Loucy (cell line): ENCODE results near the gene F13A1.

Experiments
- H2AFZ ChIP-seq: fragments of 200-600 bp; sonication (generic); 2 replicates; pipeline ENCODE4 v1.6.0; 2016; ENCODE audit warnings: antibody characterized with exemption, mild to moderate bottlenecking, low read length, moderate library complexity
- H3F3A ChIP-seq: fragments of 200-600 bp; 2 replicates; pipeline ENCODE4 v1.6.0; 2016; ENCODE audit warnings: antibody characterized with exemption, low read depth, mild to moderate bottlenecking
- H3K27me3 ChIP-seq: fragments of 200-600 bp; sonication (generic); 2 replicates; pipeline ENCODE4 v1.6.1; 2014; ENCODE audit warnings: low read length, mild to moderate bottlenecking; ENCODE audit not compliant: insufficient read depth, poor library complexity, severe bottlenecking
- H3K36me3 ChIP-seq: fragments of 200-600 bp; sonication (generic); 2 replicates; pipeline ENCODE4 v1.6.1; 2016; ENCODE audit warnings: low read length; ENCODE audit not compliant: insufficient read depth
- H3K4me1 ChIP-seq: fragments of 200-600 bp; sonication (generic); 2 replicates; pipeline ENCODE4 v1.5.1; 2014; ENCODE audit warnings: low read length, mild to moderate bottlenecking; ENCODE audit not compliant: insufficient read depth, poor library complexity, severe bottlenecking
- H3K4me2 ChIP-seq: fragments of 200-600 bp; sonication (generic); 2 replicates; pipeline ENCODE4 v1.6.0; 2014; ENCODE audit warnings: antibody characterized with exemption, low read length, low read depth, mild to moderate bottlenecking; ENCODE audit not compliant: poor library complexity, severe bottlenecking
- H3K4me3 ChIP-seq: fragments of 200-600 bp; sonication (generic); 2 replicates; pipeline ENCODE4 v1.5.1; 2014; ENCODE audit warnings: low read length, mild to moderate bottlenecking, mixed read lengths; ENCODE audit not compliant: poor library complexity, severe bottlenecking
- H3K79me2 ChIP-seq: fragments of 200-600 bp; sonication (generic); 2 replicates; pipeline ENCODE4 v1.6.1; 2014; ENCODE audit warnings: low read length; ENCODE audit not compliant: insufficient read depth
- H3K9ac ChIP-seq: fragments of 200-600 bp; sonication (generic); 2 replicates; pipeline ENCODE4 v1.6.0; 2014; ENCODE audit warnings: mild to moderate bottlenecking, low read depth, low read length, moderate library complexity; ENCODE audit not compliant: poor library complexity, severe bottlenecking
- H3K9me2 ChIP-seq: fragments of 200-600 bp; sonication (generic); replicated peaks from 2 replicates; pipeline ENCODE4 v1.6.1; 2016; ENCODE audit warnings: low read depth, low read length, mixed read lengths
- H3K9me3 ChIP-seq: fragments of 200-600 bp; sonication (generic); 2 replicates; pipeline ENCODE4 v1.6.1; 2014; ENCODE audit warnings: mild to moderate bottlenecking, antibody characterized with exemption, low read length, low read depth; ENCODE audit not compliant: insufficient read depth
- H4K20me1 ChIP-seq: fragments of 200-600 bp; sonication (generic); 2 replicates; pipeline ENCODE4 v1.6.0; 2014; ENCODE audit warnings: antibody characterized with exemption, low read length, mild to moderate bottlenecking; ENCODE audit not compliant: insufficient read depth, poor library complexity, severe bottlenecking
- CTCF ChIP-seq: fragments of 200-600 bp; sonication (generic); conservative IDR thresholded peaks from 2 replicates; pipeline ENCODE4 v1.5.1; 2014; ENCODE audit warnings: mild to moderate bottlenecking, antibody characterized with exemption, low read length
- EZH2phosphoT487 ChIP-seq: fragments of 200-600 bp; IDR thresholded peaks from 2 replicates; pipeline ENCODE4 v1.6.1; 2018; ENCODE audit warnings: antibody characterized with exemption, mild to moderate bottlenecking, moderate library complexity, borderline replicate concordance

Gene F13A1

GRCh38 chr6:6210994-6211393 lies 109.5 kb downstream of the F13A1 start:
- Histone ChIP-seq H3K9me3 (no peaks in the 10 kb centered on the region), H2AFZ (no peak overlapping the region), H3K9me2 (no peaks in the 10 kb centered on the region), H3K4me2 (no peak overlapping the region), H4K20me1 (no peaks in the 10 kb centered on the region), H3K27me3 (no peaks in the 10 kb centered on the region), H3K4me1 (no peaks in the 10 kb centered on the region), H3F3A (no peaks in the 10 kb centered on the region), H3K36me3 (no peaks in the 10 kb centered on the region), H3K79me2 (no peaks in the 10 kb centered on the region), H3K4me3 (no peak overlapping the region), H3K9ac (no peak overlapping the region)
- TF ChIP-seq CTCF (no peak), EZH2phosphoT487 (no peak)

- Histone ChIP-seq H3K4me2 (no peak overlapping the region), H3K27me3 (no peaks in the 10 kb centered on the region), H3K9me3 (no peaks in the 10 kb centered on the region), H3K9me2 (no peaks in the 10 kb centered on the region), H4K20me1 (no peaks in the 10 kb centered on the region), H3F3A (no peaks in the 10 kb centered on the region), H3K36me3 (no peaks in the 10 kb centered on the region), H3K4me1 (no peaks in the 10 kb centered on the region), H3K4me3 (no peak overlapping the region), H2AFZ (no peak overlapping the region), H3K79me2 (no peaks in the 10 kb centered on the region), H3K9ac (no peak overlapping the region)
- TF ChIP-seq CTCF = no peak
- no peak for TF ChIP-seq EZH2phosphoT487
Observed at GRCh38 chr6:6202886-6203285, 117.6 kb downstream of the F13A1 start.

- no peaks in the 10 kb centered on the region for H3K79me2 ChIP-seq
- H3K9ac ChIP-seq = no peak overlapping the region
- no peaks in the 10 kb centered on the region for H3K36me3 ChIP-seq
- no peak for TF ChIP-seq CTCF
- no peak for TF ChIP-seq EZH2phosphoT487
- no peaks in the 10 kb centered on the region for H3K27me3 ChIP-seq
- H3K9me3 ChIP-seq = no peaks in the 10 kb centered on the region
- no peak overlapping the region for H3K4me3 ChIP-seq
- H3K4me1 ChIP-seq = no peaks in the 10 kb centered on the region
- H3K4me2 ChIP-seq = no peak overlapping the region
- H4K20me1 ChIP-seq = no peaks in the 10 kb centered on the region
- no peaks in the 10 kb centered on the region for H3K9me2 ChIP-seq
- H3F3A ChIP-seq = no peaks in the 10 kb centered on the region
- no peak overlapping the region for H2AFZ ChIP-seq
Observed at GRCh38 chr6:6201200-6201599, 119.3 kb downstream of the F13A1 start.
